ENCODE measurements around the gene CLTCL1.

Gene CLTCL1

DNA sequence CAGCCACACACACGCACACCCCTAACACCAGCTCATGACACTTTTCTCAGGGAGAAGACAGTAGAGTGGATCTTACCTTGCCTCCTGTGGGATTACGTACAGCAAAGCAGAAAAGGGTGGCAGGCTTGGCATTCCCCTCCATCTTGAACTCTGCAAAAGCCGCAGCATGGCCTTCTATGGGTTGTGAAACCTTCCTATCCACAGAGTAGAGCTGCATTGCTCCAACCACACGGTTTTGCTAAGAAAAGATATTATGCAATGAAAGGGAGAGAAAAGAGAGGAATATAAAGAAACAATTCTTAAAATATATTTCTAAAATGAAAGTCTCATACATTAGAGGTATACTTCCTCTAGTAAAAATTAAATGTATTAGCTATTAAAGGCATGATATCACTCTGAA, 48.8 kb downstream of the CLTCL1 start:
- CTCF ChIA-PET, result no interaction called here
- POLR2A ChIA-PET, result no interaction called here
- TF ChIP-seq, protein P1, sequence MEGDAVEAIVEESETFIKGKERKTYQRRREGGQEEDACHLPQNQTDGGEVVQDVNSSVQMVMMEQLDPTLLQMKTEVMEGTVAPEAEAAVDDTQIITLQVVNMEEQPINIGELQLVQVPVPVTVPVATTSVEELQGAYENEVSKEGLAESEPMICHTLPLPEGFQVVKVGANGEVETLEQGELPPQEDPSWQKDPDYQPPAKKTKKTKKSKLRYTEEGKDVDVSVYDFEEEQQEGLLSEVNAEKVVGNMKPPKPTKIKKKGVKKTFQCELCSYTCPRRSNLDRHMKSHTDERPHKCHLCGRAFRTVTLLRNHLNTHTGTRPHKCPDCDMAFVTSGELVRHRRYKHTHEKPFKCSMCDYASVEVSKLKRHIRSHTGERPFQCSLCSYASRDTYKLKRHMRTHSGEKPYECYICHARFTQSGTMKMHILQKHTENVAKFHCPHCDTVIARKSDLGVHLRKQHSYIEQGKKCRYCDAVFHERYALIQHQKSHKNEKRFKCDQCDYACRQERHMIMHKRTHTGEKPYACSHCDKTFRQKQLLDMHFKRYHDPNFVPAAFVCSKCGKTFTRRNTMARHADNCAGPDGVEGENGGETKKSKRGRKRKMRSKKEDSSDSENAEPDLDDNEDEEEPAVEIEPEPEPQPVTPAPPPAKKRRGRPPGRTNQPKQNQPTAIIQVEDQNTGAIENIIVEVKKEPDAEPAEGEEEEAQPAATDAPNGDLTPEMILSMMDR (IDR thresholded peaks at IDR 0.05; ENCODE audit: control extremely low read depth, extremely low read depth, low read depth, missing control alignments), result no peak
- DNase-seq (ENCODE audit: extremely low spot score), result no peak

GRCh38 chr22:19241593-19241906, 50.0 kb downstream of the CLTCL1 start:
- no peak for DNase-seq (ENCODE audit: extremely low spot score)
- ChIA-PET POLR2A (no interaction called here), CTCF (interaction anchor here (0.9 kb wide), 1 partner anchor 388 kb away, joined by 3 read pairs; no protein-coding TSS in a partner anchor)
- TF ChIP-seq, protein P1 (IDR thresholded peaks at IDR 0.05; ENCODE audit: control extremely low read depth, extremely low read depth, low read depth, missing control alignments), result no peak

DNA sequence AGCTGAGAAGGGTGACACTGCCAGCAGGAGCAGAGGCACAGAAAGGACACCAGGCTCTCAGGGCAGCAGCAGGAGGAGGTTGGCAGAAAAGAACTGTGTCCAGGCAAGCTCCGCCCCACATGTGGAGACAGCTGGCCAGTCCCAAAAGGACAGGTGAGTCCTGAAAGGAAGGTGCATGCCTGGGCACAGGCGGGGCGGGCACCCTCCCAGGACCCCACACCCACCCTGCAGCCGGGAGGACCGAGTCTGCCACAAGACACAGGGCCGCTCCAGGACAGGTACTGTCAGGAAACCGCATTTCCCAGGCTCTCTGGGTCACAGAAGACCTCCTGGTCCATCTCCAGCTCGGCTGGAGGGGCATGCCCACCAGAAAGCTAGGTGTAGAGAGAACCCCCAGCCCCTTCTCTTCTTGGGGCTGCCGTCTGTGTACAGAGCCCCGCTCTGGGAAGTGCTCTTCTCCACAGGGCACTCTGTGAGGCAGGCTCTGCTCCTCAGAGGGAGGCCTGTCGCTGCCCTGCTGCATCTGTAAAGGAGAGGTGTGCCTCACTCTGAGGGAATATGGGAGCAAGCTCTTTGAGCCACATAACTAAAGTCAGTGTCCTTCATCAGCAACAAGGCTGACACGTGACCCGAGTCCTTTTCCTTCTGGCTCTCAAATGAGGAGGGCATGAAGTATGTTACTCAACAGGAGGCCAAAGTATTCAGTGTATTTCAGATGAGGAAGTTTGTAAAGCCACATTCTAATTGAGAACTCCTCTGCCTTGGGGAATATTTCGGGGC, 50.5 kb downstream of the CLTCL1 start:
- ChIA-PET POLR2A (no interaction called here), CTCF (interaction anchor here (0.9 kb wide), 1 partner anchor 389 kb away, joined by 3 read pairs; no protein-coding TSS in a partner anchor)
- TF ChIP-seq, protein P1 (IDR thresholded peaks at IDR 0.05; ENCODE audit: control extremely low read depth, extremely low read depth, low read depth, missing control alignments), result no peak
- DNase-seq (ENCODE audit: extremely low spot score), result no peak

GRCh38 chr22:19239464-19239863, 52.1 kb downstream of the CLTCL1 start:
- ChIA-PET POLR2A (no interaction called here), CTCF (interaction anchor here (0.9 kb wide), 1 partner anchor 9 kb away, joined by 3 read pairs; no protein-coding TSS in a partner anchor)
- TF ChIP-seq, protein P1 (IDR thresholded peaks at IDR 0.05; ENCODE audit: control extremely low read depth, extremely low read depth, low read depth, missing control alignments), result no peak

DNA sequence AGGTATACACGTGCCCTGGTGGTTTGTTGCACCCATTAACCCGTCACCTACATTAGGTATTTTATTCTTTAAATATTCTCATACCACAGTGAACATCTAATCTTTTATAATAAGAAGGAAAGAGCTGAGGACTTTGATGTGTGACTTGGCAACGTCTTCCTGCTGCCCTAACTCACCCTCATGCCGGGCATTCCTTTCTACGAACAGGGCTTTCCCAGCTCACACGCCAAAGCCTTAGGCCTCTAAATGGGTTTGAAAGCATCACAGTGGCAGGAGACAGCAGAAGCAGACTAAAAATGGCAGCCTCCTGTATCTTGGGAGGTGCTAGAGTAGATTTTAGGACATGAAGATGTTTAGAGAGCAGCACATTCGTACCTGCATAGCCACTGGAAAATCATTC, 52.6 kb downstream of the CLTCL1 start:
- DNase-seq (ENCODE audit: extremely low spot score), result no peak
- CTCF ChIA-PET, result interaction anchor here (0.9 kb wide), 1 partner anchor 10 kb away, joined by 3 read pairs; no protein-coding TSS in a partner anchor
- TF ChIP-seq, protein P1 (IDR thresholded peaks at IDR 0.05; ENCODE audit: control extremely low read depth, extremely low read depth, low read depth, missing control alignments), result no peak
- POLR2A ChIA-PET, result no interaction called here

More at GRCh38 chr22:19239464-19239863, 52.1 kb downstream of the CLTCL1 start:
- DNase-seq (ENCODE audit: extremely low spot score), result no peak

- TF ChIP-seq, protein P1 (IDR thresholded peaks at IDR 0.05; ENCODE audit: control extremely low read depth, extremely low read depth, low read depth, missing control alignments), result no peak
- no peak for DNase-seq (ENCODE audit: extremely low spot score)
- ChIA-PET CTCF (no interaction called here), POLR2A (no interaction called here)
Measured at GRCh38 chr22:19235874-19236273, 55.6 kb downstream of the CLTCL1 start.
